Transverse colon (tissue), 3 donors: ENCODE data around the gene C5orf22.

Experiments
- POLR2A ChIP-seq: fragments of 450-650 bp; IDR thresholded peaks from one replicate; pipeline ENCODE4 v1.6.1; 2016; ENCODE audit warnings: antibody characterized with exemption, mild to moderate bottlenecking, moderate library complexity
- TF ChIP-seq, protein P1 (sequence below), 5 experiments: fragments of 200-600 bp in 3 of 5; fragments of 450-650 bp in 2 of 5; sonication (generic) in 3 of 5; IDR thresholded peaks; 1 replicate in 2 of 5; 2 replicates in 3 of 5; pipeline ENCODE4 v1.5.1; 2016 to 2017; ENCODE audit warnings: antibody characterized with exemption in 5 of 5, inconsistent platforms in 3 of 5, mild to moderate bottlenecking in 2 of 5, moderate library complexity in 1 of 5

GRCh38 chr5:31563216-31563615, 31.1 kb downstream of the C5orf22 start:
- TF ChIP-seq POLR2A, result no peak
- TF ChIP-seq, protein P1, sequence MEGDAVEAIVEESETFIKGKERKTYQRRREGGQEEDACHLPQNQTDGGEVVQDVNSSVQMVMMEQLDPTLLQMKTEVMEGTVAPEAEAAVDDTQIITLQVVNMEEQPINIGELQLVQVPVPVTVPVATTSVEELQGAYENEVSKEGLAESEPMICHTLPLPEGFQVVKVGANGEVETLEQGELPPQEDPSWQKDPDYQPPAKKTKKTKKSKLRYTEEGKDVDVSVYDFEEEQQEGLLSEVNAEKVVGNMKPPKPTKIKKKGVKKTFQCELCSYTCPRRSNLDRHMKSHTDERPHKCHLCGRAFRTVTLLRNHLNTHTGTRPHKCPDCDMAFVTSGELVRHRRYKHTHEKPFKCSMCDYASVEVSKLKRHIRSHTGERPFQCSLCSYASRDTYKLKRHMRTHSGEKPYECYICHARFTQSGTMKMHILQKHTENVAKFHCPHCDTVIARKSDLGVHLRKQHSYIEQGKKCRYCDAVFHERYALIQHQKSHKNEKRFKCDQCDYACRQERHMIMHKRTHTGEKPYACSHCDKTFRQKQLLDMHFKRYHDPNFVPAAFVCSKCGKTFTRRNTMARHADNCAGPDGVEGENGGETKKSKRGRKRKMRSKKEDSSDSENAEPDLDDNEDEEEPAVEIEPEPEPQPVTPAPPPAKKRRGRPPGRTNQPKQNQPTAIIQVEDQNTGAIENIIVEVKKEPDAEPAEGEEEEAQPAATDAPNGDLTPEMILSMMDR (IDR thresholded peaks at IDR 0.05), result no peak
